SK-N-MC (cell line): Measurements from ENCODE around the gene C1QTNF6.

Experiments used
- DNase-seq: peaks from one replicate; pipeline ENCODE4 v3.0.0-alpha.2; 2011; ENCODE audit warnings: low read depth, low spot score
- H3K27ac ChIP-seq: fragments of 200-600 bp; sonication (generic); 2 replicates; pipeline ENCODE4 v1.5.1; 2016; ENCODE audit warnings: mixed run types
- H3K36me3 ChIP-seq: fragments of 200-600 bp; sonication (generic); 2 replicates; pipeline ENCODE4 v1.6.1; 2017; ENCODE audit warnings: antibody characterized with exemption, low read length, mixed read lengths; ENCODE audit not compliant: insufficient read depth
- H3K4me3 ChIP-seq: fragments of 200-600 bp; sonication (generic); 2 replicates; pipeline ENCODE4 v1.5.1; 2016
- H3K9ac ChIP-seq: fragments of 200-600 bp; sonication (generic); 2 replicates; pipeline ENCODE4 v1.8.0; 2017; ENCODE audit warnings: mixed run types, mixed read lengths; ENCODE audit not compliant: insufficient read length
- H3K9me3 ChIP-seq: fragments of 200-600 bp; sonication (generic); 2 replicates; pipeline ENCODE4 v1.6.1; 2017; ENCODE audit warnings: low read depth, mild to moderate bottlenecking, antibody characterized with exemption, low read length, moderate library complexity, mixed read lengths
- EZH2 ChIP-seq: fragments of 200-600 bp; sonication (generic); IDR thresholded peaks from one replicate; pipeline ENCODE4 v1.6.1; 2017; ENCODE audit warnings: antibody characterized with exemption
- FOXP2 ChIP-seq: optimal IDR thresholded peaks from 2 replicates; pipeline ENCODE3; 2011; ENCODE audit warnings: mild to moderate bottlenecking, moderate library complexity; ENCODE audit not compliant: insufficient read depth; ENCODE audit errors: extremely low read length, control extremely low read depth
- POLR2AphosphoS5 ChIP-seq: IDR thresholded peaks from 2 replicates; pipeline ENCODE4 v1.6.1; 2012; ENCODE audit warnings: mild to moderate bottlenecking, low read depth, low read length, borderline replicate concordance

The C1QTNF6 gene

DNA sequence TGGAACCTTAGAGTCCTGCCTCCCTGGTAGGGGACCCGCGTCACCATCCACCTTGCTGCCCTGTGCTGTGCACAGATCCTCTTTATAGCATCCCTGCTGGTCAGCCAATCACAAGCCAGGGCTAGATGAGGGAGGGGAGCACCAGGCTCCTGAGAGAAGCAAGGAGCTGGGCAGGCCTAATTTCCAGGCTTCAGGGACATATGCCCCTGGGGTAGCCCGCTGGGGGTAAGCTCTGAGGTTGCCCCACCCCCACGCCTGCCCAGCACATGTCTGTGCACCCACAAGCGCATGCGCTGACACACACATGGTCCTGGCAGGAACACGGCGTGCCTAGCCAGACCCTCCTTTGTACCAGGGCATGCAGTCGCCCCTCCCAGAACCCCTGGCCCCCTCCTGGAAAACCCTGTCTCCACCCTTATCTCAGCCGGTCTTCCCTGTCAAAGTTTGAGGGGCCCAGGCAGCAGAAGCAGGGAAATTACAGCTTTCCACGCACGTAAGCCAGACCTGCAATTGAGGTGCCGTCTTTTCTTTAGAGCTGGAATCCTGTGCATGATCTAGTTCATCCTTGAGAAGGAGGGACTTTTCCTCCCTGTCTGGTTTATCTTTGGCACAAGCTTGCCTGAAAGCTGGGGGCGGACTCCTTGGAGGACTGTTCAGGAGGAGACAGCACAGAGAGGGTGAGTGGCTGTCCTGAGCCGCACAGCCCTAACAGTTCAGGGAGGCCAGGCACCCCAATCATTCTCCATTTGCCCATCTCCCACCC is 22.2 kb upstream of the C1QTNF6 start:
- no peaks in the 10 kb centered on the region for H3K36me3 ChIP-seq
- no peak overlapping the region for H3K27ac ChIP-seq
- no peaks in the 10 kb centered on the region for H3K9me3 ChIP-seq
- H3K9ac ChIP-seq, result no peak overlapping the region
- no peak overlapping the region for H3K4me3 ChIP-seq
- TF ChIP-seq FOXP2, result no peak
- TF ChIP-seq POLR2AphosphoS5, result no peak
- TF ChIP-seq EZH2, result no peak
- no peak for DNase-seq

DNA sequence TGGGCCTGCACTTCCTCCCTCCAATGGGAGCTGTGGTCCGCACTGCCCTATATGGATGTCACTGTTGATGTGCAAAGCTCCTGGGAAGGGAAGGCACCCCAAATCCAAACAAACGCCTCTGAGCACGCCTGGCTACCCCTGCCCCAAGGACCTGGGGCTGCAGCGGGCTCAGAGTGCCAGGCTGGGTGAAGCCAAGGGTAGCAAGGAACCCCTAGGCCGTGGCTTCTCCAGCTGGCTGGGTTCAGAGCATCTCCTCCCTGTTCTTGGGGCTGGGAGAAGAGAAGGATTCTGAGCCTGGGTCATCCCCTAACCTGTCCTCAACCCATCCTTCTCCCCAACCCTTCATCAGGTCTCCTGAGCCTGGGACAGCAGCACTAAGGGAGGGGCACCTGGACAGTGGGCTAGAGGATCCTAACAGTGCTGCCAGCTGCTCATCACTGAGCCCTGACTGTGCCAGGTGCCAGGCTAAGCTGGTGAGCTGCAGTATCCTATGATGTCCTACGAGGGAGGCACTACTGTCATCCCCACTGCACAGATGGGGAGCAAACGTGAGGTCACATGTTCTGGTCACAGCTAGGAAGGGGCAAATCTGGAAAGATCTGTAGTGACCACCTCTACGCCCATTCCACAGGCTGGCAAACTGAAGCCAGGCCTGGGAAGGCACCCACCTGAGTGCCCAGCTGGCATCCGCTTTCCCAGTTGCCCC is 21.2 kb upstream of the C1QTNF6 start:
- TF ChIP-seq POLR2AphosphoS5 (no peak), EZH2 (no peak), FOXP2 (no peak)
- H3K36me3 ChIP-seq, result no peaks in the 10 kb centered on the region

DNA sequence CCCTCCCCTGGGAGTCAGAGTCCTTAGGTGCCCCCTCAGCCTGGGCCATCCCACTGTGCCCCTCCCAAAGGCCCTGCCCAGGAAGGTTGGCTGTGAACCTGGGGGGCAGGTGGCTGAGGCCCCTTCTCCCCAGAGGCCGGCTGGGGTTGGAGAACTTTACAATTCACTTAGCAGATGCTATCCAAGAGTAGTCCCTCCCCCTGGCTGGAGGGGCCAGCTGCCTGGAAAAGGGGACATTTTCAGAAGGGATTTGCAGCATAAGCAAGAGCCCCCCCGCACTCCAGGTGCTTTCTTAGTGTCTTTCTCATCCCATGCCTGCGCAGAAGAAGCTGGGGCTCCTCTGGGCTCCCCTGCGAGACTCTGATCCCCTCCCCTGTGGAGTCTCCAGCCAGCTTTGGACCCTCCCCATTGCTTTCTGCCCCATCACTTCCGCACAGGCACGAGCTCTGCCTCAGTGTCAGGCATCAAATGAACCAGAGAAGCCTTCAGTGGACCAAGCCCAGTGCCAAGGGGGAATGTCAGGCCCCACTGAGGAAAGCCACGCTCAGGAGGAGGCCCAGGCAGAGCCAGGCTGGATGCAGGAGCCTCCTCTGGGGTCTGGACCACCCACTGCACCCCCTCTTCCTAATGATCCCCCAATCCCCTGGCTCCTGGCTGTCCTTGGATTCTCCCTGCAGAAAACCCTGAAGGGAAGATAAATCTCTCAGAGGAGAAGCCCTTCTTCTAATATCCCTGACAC is 20.5 kb upstream of the C1QTNF6 start:
- H3K27ac ChIP-seq, result no peak overlapping the region
- no peak overlapping the region for H3K4me3 ChIP-seq
- no peaks in the 10 kb centered on the region for H3K36me3 ChIP-seq
- H3K9ac ChIP-seq, result no peak overlapping the region
- TF ChIP-seq FOXP2, result no peak
- TF ChIP-seq EZH2, result no peak
- TF ChIP-seq POLR2AphosphoS5, result no peak
- no peak for DNase-seq
- no peaks in the 10 kb centered on the region for H3K9me3 ChIP-seq

More for the DNA sequence above, 21.2 kb upstream of the C1QTNF6 start:
- Histone ChIP-seq H3K27ac (no peak overlapping the region), H3K9me3 (no peaks in the 10 kb centered on the region), H3K4me3 (no peak overlapping the region), H3K9ac (no peak overlapping the region)
- DNase-seq, result no peak

DNA sequence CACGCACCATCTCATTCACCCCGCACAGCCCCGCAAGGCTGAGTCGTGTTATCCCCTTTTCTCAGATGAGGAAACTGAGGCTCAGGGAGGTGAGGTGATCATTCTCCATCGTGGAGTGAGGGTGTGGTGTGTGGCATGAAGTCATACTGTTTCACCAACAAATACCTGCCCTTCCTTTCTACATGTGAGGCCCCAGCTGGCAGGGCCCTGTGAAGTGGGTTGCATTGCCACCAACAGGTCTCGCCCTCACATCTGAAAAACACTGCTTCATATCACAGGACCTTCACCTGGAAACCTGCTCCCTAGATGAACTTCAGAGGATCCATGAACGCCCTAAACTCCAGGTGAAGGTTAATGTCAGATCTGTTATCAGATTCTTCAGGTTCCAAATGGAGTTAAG is 19.9 kb upstream of the C1QTNF6 start:
- Histone ChIP-seq H3K4me3 (no peak overlapping the region), H3K27ac (no peak overlapping the region), H3K9ac (no peak overlapping the region), H3K9me3 (no peaks in the 10 kb centered on the region), H3K36me3 (no peaks in the 10 kb centered on the region)
- TF ChIP-seq FOXP2 (no peak), EZH2 (no peak), POLR2AphosphoS5 (no peak)
- DNase-seq, result no peak

DNA sequence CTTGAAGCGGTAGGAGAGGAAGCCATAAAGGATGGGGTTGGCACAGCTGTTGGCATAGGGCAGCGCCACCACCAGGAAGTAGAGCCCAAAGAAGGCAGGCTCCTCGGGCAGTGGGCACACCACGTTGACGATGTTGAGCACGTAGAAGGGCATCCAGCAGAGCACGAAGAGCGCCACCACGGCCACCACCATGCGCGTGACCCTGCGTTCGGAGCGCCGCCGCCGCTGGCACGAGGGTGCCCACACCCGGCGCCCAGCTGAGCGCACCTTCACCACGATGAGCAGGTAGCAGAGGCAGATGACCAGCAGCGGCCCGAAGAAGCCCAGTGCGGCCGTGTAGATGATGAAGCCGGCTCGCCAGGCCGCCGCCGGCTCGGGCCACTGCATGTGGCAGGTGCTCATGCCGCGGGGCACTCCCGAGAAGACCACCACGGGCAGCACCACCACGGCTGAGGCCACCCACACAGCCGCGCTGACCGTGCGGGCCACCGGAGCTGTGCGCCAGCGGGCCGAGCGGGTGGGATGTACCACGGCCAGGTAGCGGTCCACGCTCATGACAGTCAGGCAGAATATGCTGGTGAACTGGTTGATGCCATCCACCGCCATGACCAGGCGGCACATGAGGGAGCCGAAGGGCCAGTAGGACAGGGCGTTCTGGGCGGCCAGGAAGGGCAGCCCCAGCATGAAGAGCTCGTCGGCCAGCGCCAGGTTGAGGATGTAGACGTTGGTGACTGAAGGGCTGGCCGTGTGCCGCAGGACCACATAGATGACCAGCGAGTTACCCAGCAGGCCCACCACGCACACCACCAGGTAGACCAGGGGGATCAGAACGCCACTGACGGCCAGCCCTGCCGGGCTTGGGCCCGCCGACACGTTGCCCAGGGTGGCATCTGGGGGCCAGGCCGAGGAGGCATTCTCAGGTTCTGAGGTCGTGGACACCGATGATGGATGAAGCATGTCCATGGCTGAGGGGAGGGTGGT is 19.1 kb upstream of the C1QTNF6 start:
- no peak overlapping the region for H3K27ac ChIP-seq
- TF ChIP-seq FOXP2 (no peak), POLR2AphosphoS5 (no peak), EZH2 (no peak)
- H3K36me3 ChIP-seq, result no peaks in the 10 kb centered on the region
- no peak overlapping the region for H3K9ac ChIP-seq
- H3K4me3 ChIP-seq, result no peak overlapping the region
- no peaks in the 10 kb centered on the region for H3K9me3 ChIP-seq
- DNase-seq, result no peak

DNA sequence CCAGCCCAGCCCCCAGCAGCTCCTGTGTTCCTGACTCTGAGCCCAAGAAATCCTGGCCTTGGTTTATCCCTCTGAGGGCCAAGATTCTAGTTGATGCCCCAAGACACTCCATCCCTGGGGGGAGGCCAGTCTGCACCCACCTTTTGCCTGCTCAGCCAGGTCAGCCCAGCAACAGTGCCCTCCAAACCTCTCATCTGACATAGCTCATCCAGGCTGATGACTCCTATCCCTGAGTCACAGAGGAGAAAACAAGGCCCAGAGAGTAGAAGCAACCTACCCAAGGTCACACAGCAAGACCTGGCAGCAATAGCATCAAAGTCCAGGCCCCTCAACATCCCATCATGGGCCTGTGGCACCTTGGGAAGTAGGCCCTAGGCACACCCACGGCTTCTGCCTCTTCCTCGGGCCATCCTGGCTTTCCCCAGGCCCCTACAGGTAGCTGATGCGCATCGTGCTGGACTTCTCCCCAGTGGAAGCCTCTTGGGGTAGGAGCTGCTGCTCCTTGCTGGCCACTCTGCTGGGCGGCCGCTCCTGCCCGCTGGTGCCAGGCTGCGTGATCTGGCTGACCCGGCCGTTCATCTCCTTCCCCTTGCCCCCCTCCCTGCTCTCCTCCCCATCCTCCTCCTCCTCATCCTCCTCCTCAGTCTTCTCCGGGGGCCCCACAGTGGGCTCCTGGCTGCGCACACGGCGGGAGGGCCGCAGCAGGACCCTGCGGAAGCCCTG is 18.2 kb upstream of the C1QTNF6 start:
- no peak for DNase-seq
- Histone ChIP-seq H3K27ac (no peak overlapping the region), H3K4me3 (no peak overlapping the region), H3K36me3 (no peaks in the 10 kb centered on the region), H3K9me3 (no peaks in the 10 kb centered on the region), H3K9ac (no peak overlapping the region)
- TF ChIP-seq POLR2AphosphoS5 (no peak), EZH2 (no peak), FOXP2 (no peak)

DNA sequence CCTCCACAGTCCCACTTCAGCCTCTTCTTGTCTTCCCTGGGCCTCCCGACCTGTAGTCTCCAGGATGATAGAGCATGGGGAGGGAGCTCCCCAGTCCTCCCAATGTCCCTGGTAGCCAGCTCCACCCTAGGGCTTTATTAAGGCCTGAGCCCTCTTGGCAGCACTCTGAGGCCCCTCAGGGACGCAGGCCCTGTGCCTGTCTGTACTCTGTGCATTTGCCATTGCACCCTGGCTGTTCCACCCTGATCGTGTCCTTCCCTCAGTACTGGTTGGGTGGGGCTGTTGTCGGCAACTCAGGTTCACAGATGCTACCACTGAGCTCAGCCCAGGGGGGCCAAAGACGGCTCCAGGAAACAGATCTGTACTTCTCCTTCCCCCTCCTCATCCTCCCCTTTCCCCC is 17.0 kb upstream of the C1QTNF6 start:
- no peak overlapping the region for H3K4me3 ChIP-seq
- no peaks in the 10 kb centered on the region for H3K36me3 ChIP-seq
- H3K9ac ChIP-seq, result no peak overlapping the region
- DNase-seq, result no peak
- no peak for TF ChIP-seq FOXP2
- no peaks in the 10 kb centered on the region for H3K9me3 ChIP-seq
- H3K27ac ChIP-seq, result no peak overlapping the region
